ENCODE measurements around the gene C6orf118.

Gene C6orf118

DNA sequence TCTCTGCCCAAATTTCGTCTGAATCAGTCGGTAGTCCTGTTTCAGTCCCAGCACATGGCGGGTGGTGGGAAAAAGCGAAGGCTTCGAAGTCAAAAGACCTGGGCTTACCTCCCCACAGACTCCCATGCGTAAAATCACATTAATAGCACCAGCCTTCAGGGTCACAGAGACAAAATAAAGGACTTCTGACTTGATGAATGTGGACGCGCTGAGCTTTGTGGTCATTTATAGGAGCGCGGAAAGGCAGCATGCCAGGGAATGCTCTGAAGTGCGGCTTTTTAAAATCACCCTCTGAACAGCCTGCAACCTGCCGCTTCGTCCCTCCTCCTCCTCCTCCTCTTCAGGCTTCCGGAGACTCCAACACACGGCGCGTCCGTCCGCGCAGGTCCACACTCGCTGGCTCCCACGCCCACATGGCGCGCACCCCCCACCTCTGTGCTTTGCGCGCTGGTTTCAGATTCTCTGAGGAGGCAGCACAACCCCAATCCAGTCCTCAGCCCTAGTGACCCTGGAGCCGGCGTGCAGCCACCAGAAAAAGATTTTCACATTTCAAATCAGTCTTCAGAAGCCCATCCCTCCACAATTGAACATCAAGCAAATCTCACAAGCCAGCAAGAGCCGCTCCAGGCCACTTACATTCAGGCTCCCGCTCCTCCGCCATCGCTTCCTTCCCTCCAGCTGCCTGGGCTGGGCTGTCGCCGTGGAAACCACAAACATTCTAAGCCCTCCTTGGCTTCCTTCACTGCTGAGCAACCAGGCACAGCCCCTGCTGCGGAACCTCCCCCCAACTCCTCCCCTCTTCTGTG is at the start of gene C6orf118:
C6orf118 (minus strand) TSS at position 680 of the 806 bp plus-strand sequence; CDS start at position 661, 19 bp downstream.
- no peak for DNase-seq (ENCODE audit: low read depth)

DNA sequence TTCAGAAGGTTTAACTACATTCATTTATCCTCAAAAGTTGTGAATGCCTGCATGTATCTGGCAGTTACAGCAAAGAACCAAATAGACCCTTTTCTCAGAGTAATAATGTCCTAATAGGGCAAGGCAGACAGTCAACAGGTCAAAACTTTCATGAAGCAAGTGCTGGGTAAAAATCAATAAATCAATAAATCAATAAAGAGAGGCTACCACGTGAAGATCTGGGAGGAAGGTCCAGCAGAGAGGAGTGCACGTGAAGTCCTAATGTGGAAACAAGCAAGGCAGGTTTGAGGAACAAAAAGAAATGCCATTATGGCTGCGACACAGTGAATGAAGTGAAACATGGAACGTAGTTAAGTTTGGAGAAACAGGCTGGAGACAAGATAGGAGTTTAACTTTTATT is 36.3 kb upstream of the C6orf118 start:
- no peak for DNase-seq (ENCODE audit: low read depth)

- no peak for DNase-seq (ENCODE audit: low read depth)
Measured at GRCh38 chr6:165340532-165340931, 31.1 kb upstream of the C6orf118 start.

- no peak for DNase-seq (ENCODE audit: low read depth)
Measured at GRCh38 chr6:165325609-165326008, 16.2 kb upstream of the C6orf118 start.

DNA sequence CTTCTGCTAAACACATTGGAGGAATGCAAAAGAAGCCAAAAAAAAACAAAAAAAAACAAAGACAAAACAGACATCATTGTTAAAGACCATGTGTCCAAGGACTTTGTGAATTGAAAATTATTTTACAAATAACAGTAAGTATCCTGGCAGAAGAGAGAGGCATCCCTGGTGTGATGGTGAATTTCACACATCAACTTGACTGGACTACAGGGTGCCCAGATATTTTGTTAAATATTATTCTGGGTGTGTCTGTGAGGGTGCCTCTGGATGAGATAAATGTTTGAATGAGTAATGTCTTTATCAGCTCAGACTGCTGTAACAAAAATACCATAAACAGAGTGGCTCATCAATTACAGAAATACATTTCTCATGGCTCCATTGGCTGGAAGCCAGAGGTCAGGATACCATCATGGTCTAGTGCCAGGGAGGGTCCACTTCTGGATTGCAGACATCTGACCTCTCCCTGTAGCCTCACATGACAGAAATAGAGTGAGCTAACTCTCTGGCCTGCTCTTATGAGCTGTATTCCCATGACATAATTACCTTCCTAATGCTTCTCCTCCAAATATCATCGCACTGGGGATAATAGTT is 12.2 kb upstream of the C6orf118 start:
- no peak for DNase-seq (ENCODE audit: low read depth)

DNA sequence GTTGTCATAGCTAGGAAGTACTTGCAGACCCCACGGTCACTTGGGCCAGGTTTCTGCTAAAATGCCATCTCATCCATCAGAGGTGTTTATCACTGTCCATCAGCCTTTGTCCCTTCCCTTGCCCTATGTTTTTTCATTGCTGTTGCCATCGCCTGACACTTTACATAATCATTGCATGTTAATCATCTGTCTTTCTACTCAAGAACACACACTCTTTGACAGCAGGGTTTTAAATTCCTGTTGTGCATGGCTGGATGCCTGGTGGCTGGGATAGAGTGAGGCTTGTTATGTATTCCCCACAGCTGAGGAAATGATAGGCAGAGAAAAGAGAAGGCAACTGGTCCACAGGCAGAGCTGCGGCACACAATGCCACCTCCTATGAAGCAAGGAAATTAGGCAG is 11.7 kb upstream of the C6orf118 start:
- no peak for DNase-seq (ENCODE audit: low read depth)

DNA sequence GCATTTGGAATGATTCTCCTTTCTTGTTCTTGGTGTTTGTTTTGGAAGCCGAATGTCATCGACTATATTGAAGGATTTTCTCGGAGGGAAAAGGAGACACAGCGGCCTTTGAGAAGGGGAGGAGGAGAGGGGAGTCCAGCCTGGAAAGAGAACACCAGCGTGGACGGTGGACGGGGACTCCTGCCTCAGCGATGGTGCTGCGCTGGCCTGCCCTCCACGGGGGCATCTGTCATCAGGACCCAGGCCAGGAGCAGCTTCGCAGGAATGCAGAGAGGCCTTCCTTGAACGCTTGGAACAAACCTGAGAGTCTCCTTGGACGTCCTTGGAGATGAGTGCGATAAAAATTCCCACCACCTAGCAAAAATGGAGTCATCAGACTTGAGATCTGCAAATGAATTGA is 8.3 kb upstream of the C6orf118 start:
- no peak for DNase-seq (ENCODE audit: low read depth)

GRCh38 chr6:165306955-165307354 is 2.5 kb downstream of the C6orf118 start:
- no peak for DNase-seq (ENCODE audit: low read depth)

GRCh38 chr6:165301372-165302246 is 7.8 kb downstream of the C6orf118 start:
- no peak for DNase-seq (ENCODE audit: low read depth)

GRCh38 chr6:165300422-165300936 is 8.9 kb downstream of the C6orf118 start:
- DNase-seq (ENCODE audit: low read depth): no peak

DNA sequence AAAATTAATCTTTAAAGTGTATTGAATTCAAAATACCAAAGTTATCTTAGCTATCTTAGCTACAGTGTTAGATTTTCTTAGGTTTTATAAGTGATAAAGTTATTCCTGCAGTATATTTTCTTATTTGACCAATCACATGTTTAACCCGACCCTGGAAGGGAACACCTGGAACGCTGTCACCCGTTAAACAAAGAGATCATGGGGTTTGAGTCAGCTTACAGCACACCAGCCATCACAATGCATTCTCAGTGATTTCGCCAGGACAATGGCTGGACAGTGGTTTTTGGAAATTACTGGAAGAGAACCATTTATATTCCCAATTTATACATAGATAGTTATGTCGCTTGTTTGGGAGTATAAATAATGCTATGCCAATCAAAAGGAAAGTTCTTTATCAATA is 10.5 kb downstream of the C6orf118 start:
- DNase-seq (ENCODE audit: low read depth): no peak

GRCh38 chr6:165298402-165298801 is 11.0 kb downstream of the C6orf118 start:
- no peak for DNase-seq (ENCODE audit: low read depth)

DNA sequence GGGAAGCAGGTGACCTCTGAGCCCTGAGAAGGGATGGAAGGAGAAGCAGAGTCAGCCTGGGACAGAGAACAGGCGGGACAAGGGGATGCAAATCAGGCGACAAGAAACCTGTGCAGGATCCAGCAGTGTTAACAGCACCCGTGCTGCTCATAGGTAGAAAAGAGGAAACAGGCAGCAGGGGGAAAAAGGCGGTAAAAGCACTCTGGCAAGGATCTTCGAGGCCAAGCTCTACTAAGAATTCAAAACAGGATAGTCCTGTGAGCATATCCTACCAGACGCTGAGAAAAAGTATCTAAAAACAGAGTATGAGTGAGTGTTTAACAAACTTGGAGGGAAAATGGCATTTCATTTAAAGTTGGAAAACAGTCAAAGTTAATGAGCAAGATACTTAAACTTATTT is 16.7 kb downstream of the C6orf118 start:
- DNase-seq (ENCODE audit: low read depth): no peak

- DNase-seq (ENCODE audit: low read depth): no peak
Measured at GRCh38 chr6:165274611-165275010, 34.8 kb downstream of the C6orf118 start.

GRCh38 chr6:165272585-165272984 is 36.8 kb downstream of the C6orf118 start:
- no peak for DNase-seq (ENCODE audit: low read depth)

DNA sequence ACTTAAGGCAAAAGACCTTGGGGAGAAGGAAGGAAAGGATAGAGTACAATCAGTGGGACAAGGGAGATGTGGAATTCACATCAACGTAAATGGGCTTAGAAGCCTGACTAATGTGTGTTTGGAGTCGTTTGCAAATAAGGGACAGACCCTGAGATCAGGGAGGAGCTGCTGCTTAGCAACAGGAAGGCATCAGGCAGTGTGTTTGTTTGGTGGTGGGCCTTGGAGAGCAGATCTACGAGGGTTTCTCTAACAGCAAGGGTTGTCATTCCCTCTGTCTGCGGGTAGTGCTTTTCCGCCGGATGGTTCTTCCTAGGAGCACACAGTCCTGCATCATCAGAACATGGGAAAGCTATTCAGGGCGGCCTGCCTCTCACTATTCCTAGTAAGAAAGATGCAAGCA is 40.4 kb downstream of the C6orf118 start:
- no peak for DNase-seq (ENCODE audit: low read depth)

DNA sequence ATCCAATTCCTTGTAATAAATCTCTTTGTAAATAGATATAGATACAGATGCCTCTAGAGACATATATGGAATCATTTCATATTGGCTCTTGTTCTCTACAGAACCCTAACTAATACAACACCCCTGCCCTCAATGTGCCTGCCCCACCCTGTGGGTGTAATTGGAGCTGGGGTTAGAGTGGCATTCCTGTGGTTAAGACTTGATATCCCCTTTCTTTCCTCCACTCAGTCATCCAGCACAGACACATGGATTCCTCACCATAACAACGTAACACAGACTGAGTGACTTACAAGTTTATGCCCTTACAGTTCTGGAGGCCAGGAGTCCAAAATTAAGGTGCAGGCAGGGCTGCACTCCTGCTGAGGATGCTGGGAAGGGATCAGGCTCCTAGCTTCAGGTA is 42.8 kb downstream of the C6orf118 start:
- no peak for DNase-seq (ENCODE audit: low read depth)

DNA sequence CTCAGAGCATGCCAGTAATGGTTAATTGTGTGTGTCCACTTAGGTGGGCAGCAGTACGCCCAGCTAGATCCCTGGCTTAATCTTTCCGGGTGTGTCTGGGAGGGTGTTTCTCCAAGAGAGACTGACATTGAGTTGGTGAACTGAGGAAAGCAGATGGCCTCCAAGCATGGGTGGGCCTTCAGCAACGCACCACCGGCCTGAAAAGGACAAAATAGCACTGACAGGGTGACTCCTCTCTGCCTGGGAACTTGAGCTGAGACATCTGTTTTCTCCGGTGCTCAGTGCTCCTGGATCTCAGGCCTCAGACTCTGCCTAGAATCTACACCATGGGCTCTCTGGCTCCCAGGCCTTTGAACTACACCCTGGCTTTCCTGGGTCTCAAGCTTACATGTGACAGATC is 43.2 kb downstream of the C6orf118 start:
- no peak for DNase-seq (ENCODE audit: low read depth)

DNA sequence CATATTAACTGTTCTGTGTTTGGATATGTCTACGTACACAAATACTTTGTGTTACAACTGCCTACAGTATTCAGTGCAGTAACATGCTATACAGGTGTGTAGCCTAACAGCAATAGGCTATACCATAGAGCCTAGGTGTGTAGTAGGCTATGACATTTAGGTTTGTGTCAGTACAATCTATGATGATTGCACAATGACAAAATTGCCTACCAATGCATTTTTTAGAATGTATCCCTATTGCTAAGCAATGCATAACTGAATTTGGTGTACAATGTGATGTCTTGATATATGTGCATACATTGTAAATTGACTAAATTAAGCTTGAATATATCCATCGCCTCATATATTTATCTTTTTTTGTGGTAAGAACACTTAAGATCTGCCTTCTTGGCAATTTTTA is 48.9 kb downstream of the C6orf118 start:
- no peak for DNase-seq (ENCODE audit: low read depth)

- no peak for DNase-seq (ENCODE audit: low read depth)
Measured at GRCh38 chr6:165249808-165250207, 59.6 kb downstream of the C6orf118 start.

GRCh38 chr6:165245701-165246100 is 63.7 kb downstream of the C6orf118 start:
- DNase-seq (ENCODE audit: low read depth): no peak

- no peak for DNase-seq (ENCODE audit: low read depth)
Measured at GRCh38 chr6:165245287-165245686, 64.1 kb downstream of the C6orf118 start.

Data from HS-27A (cell line).